Left ventricle myocardium inferior (tissue), 1 donor: ENCODE results near the gene TMEM184B. TPM values are rescaled to one million over a fixed set of nuclear protein-coding genes. Genes with fewer than 3 reads are reported as not detected.

Source experiments
- DNase-seq: peaks from one replicate; pipeline ENCODE4 v3.0.0-alpha.2; 2020
- H3K27ac ChIP-seq: fragments of 200-600 bp; replicated peaks from 2 replicates; pipeline ENCODE4 v1.8.0; 2021
- H3K27me3 ChIP-seq: fragments of 200-600 bp; 2 replicates; pipeline ENCODE4 v1.8.0; 2021; ENCODE audit warnings: low read depth
- H3K36me3 ChIP-seq: fragments of 200-600 bp; 2 replicates; pipeline ENCODE4 v1.8.0; 2021
- H3K4me1 ChIP-seq: fragments of 200-600 bp; 2 replicates; pipeline ENCODE4 v1.8.0; 2021
- H3K4me3 ChIP-seq: fragments of 200-600 bp; 2 replicates; pipeline ENCODE4 v1.8.0; 2021; ENCODE audit warnings: mild to moderate bottlenecking, moderate library complexity
- H3K9me3 ChIP-seq: fragments of 200-600 bp; replicated peaks from 2 replicates; pipeline ENCODE4 v1.8.0; 2021
- CTCF ChIP-seq: fragments of 200-600 bp; IDR thresholded peaks from 2 replicates; pipeline ENCODE4 v1.8.0; 2021; ENCODE audit warnings: antibody characterized with exemption, mild to moderate bottlenecking, borderline replicate concordance
- intact Hi-C: fragments of 100-400 bp; cut with micrococcal nuclease; formaldehyde crosslinking; loops from one replicate; pipeline ENCODE4 v1.11.0; 2022
- total RNA-seq: library from RNA; stranded (reverse); fragmentation: NEBNext Ultra II Directional; extraction: Animal tissue kit (Norgen Biotek cat#: 25700); gene quantifications from one replicate; pipeline ENCODE4 v1.2.1, GENCODE V29; 2021
- donor health status: DM: no; HTN: yes; CAD: no; lungs with severe emphysema.

The TMEM184B gene
- total RNA-seq, 1 donor from 2014 or later = 50.6 TPM

- H3K4me1 ChIP-seq = peaks cover 68% of the 10 kb centered on the region
- no peak for TF ChIP-seq CTCF
- intact Hi-C loops = no loop called here
- no peaks in the 10 kb centered on the region for H3K36me3 ChIP-seq
- H3K4me3 ChIP-seq = no peak overlapping the region
- H3K27me3 ChIP-seq = no peaks in the 10 kb centered on the region
- no peaks in the 10 kb centered on the region for H3K9me3 ChIP-seq
- peak overlapping the region; percentile 90 for H3K27ac ChIP-seq
- DNase-seq = peak; percentile 86
These were observed 96.6 kb downstream of the TMEM184B start for GRCh38 chr22:38176170-38176741.

GRCh38 chr22:38175206-38176118 lies 97.3 kb downstream of the TMEM184B start:
- intact Hi-C loops = no loop called here
- no peak for TF ChIP-seq CTCF
- H3K36me3 ChIP-seq = no peaks in the 10 kb centered on the region
- no peak overlapping the region for H3K4me3 ChIP-seq
- H3K27ac ChIP-seq = peak overlapping the region; percentile 90
- no peaks in the 10 kb centered on the region for H3K9me3 ChIP-seq
- peaks cover 60% of the 10 kb centered on the region for H3K4me1 ChIP-seq
- H3K27me3 ChIP-seq = no peaks in the 10 kb centered on the region
- DNase-seq = no peak

- no peak overlapping the region for H3K27ac ChIP-seq
- H3K9me3 ChIP-seq = no peaks in the 10 kb centered on the region
- no peaks in the 10 kb centered on the region for H3K27me3 ChIP-seq
- no peak for TF ChIP-seq CTCF
- DNase-seq = no peak
- peaks cover 56% of the 10 kb centered on the region for H3K4me1 ChIP-seq
- intact Hi-C loops = no loop called here
- H3K4me3 ChIP-seq = no peak overlapping the region
- H3K36me3 ChIP-seq = no peaks in the 10 kb centered on the region
These were observed 98.2 kb downstream of the TMEM184B start for GRCh38 chr22:38174626-38175025.

- H3K36me3 ChIP-seq = no peaks in the 10 kb centered on the region
- DNase-seq = no peak
- no peak overlapping the region for H3K27ac ChIP-seq
- TF ChIP-seq CTCF = no peak
- H3K9me3 ChIP-seq = no peaks in the 10 kb centered on the region
- intact Hi-C loops = no loop called here
- H3K4me3 ChIP-seq = no peak overlapping the region
- H3K4me1 ChIP-seq = peaks cover 66% of the 10 kb centered on the region
- no peaks in the 10 kb centered on the region for H3K27me3 ChIP-seq
These were observed 99.2 kb downstream of the TMEM184B start for GRCh38 chr22:38173641-38173906.

- H3K4me1 ChIP-seq = peaks cover 65% of the 10 kb centered on the region
- peak; percentile 76 for DNase-seq
- peak overlapping the region; percentile 61 for H3K27ac ChIP-seq
- intact Hi-C loops = no loop called here
- no peak for TF ChIP-seq CTCF
- H3K9me3 ChIP-seq = no peaks in the 10 kb centered on the region
- H3K36me3 ChIP-seq = no peaks in the 10 kb centered on the region
- no peaks in the 10 kb centered on the region for H3K27me3 ChIP-seq
- H3K4me3 ChIP-seq = no peak overlapping the region
These were observed 99.8 kb downstream of the TMEM184B start for GRCh38 chr22:38172832-38173640.
